HL-60 (cell line): ENCODE measurements around the gene FTCDNL1.

ENCODE experiments used
- CTCF ChIP-seq: IDR thresholded peaks from one replicate; pipeline ENCODE4 v1.5.1; 2011; ENCODE audit warnings: low read length, control low read depth, inconsistent platforms; ENCODE audit not compliant: insufficient read depth
- GABPA ChIP-seq: IDR thresholded peaks from 2 replicates; pipeline ENCODE4 v1.6.1; 2012; ENCODE audit warnings: low read depth
- POLR2AphosphoS5 ChIP-seq: IDR thresholded peaks from 2 replicates; pipeline ENCODE4 v1.6.1; 2012; ENCODE audit warnings: low read depth

GRCh38 chr2:199818026-199818425, 33.0 kb downstream of the FTCDNL1 start:
- no peak for TF ChIP-seq CTCF
- no peak for TF ChIP-seq POLR2AphosphoS5
- TF ChIP-seq GABPA = no peak
